HG03575 (cell line): ENCODE measurements around the gene UBXN6.

Source experiments
- ATAC-seq: cut with Tn5 transposase; IDR thresholded peaks from one replicate; pipeline ENCODE4 v1.9.1; 2021; ENCODE audit not compliant: unreplicated experiment, insufficient number of reproducible peaks, low FRiP score; ENCODE audit errors: extremely low read depth

The UBXN6 gene

GRCh38 chr19:4425537-4425936, 32.1 kb downstream of the UBXN6 start:
- ATAC-seq, result no peak

- ATAC-seq, result no peak
Observed at GRCh38 chr19:4423416-4424126, 34.0 kb downstream of the UBXN6 start.

- ATAC-seq, result no peak
Observed at GRCh38 chr19:4416268-4416667, 41.3 kb downstream of the UBXN6 start.

- ATAC-seq, result no peak
Observed at GRCh38 chr19:4415352-4415751, 42.2 kb downstream of the UBXN6 start.

- ATAC-seq, result no peak
Observed at GRCh38 chr19:4414800-4415321, 42.7 kb downstream of the UBXN6 start.

GRCh38 chr19:4414144-4414799, 43.3 kb downstream of the UBXN6 start:
- no peak for ATAC-seq

GRCh38 chr19:4413588-4413987, 44.0 kb downstream of the UBXN6 start:
- no peak for ATAC-seq

- no peak for ATAC-seq
Observed at GRCh38 chr19:4409123-4409933, 48.3 kb downstream of the UBXN6 start.

- ATAC-seq, result no peak
Observed at GRCh38 chr19:4406626-4407025, 51.0 kb downstream of the UBXN6 start.

GRCh38 chr19:4405977-4406376, 51.6 kb downstream of the UBXN6 start:
- no peak for ATAC-seq

GRCh38 chr19:4403005-4403761, 54.4 kb downstream of the UBXN6 start:
- no peak for ATAC-seq

- ATAC-seq, result peak; percentile 76
Observed at GRCh38 chr19:4402171-4403004, 55.2 kb downstream of the UBXN6 start, which contains the start of gene CHAF1A. CHAF1A (plus strand) TSS chr19:4402640; CDS start chr19:4402763, 123 bp downstream.

GRCh38 chr19:4401769-4402170, 55.8 kb downstream of the UBXN6 start:
- no peak for ATAC-seq

- no peak for ATAC-seq
Observed at GRCh38 chr19:4400135-4400936, 57.3 kb downstream of the UBXN6 start, which contains the start of gene SH3GL1. SH3GL1 (minus strand) TSS chr19:4400547; CDS start chr19:4400368, 179 bp downstream.

- ATAC-seq, result no peak
Observed at GRCh38 chr19:4399812-4400134, 57.8 kb downstream of the UBXN6 start.

GRCh38 chr19:4396949-4397783, 60.4 kb downstream of the UBXN6 start:
- ATAC-seq, result no peak
